Measurements from ENCODE around the gene ASCL4.
"Not testable (repeated sequence)": the region's sequence is repeated elsewhere in the genome, so short reads cannot be mapped to it uniquely, and the experiment has no call there.

ASCL4 gene

DNA sequence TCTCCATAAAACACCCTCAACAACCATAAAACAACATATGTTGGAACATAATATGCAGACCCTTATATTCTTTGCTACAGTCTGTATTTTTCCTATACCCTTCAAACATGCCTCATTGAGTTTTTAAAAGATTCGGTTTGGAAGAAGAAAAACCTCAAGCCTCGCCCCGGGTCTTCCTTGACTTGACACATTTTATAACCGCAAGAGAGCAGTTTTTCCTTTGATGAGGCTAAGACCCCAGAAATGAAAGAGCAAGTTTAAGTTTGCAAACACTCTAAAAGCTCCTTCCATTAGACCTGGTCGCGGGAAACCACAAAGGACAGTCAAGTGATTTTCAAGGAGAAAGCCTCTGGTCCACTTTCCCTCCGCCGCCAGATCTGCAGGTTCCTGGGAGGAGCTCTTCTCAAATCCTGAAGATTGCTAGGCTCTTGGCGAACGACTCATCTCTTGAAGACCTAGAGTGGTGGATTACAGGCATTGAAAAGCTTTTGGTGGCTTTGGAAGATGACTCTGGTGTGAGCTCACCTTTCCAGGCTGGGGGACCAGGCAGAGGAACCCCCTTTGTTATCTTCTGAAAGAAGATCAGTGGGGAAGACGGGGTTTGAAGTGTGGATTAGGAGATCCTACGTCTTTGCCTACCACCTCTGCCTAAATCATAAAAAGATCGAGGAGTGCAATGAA is at the start of gene ASCL4:
TSS of gene ASCL4 (plus strand) at position 356 of the 681 bp plus-strand sequence. CDS start 515 bp downstream, outside the sequence.
- no peak for DNase-seq (ENCODE audit: low read depth in 3 of 3)

DNA sequence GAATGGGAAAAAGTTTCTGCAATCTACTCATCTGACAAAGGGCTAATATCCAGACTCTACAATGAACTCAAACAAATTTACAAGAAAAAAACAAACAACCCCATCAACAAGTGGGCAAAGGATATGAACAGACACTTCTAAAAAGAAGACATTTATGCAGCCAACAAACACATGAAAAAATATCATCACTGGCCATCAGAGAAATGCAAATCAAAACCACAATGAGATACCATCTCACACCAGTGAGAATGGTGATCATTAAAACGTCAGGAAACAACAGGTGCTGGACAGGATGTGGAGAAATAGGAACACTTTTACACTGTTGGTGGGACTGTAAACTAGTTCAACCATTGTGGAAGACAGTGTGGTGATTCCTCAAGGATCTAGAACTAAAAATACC is 47.2 kb upstream of the ASCL4 start:
- DNase-seq (ENCODE audit: low read depth in 3 of 3): not testable (repeated sequence)

DNA sequence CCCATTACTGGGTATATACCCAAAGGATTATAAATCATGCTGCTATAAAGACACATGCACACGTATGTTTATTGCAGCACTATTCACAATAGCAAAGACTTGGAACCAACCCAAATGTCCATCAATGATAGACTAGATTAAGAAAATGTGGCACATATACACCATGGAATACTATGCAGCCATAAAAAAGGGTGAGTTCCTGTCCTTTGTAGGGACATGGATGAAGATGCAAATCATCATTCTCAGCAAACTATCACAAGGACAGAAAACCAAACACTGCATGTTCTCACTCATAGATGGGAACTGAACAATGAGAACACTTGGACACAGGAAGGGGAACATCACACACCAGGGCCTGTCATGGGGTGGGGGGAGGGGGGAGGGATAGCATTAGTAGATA is 46.8 kb upstream of the ASCL4 start:
- DNase-seq (ENCODE audit: low read depth in 3 of 3): not testable (repeated sequence)

DNA sequence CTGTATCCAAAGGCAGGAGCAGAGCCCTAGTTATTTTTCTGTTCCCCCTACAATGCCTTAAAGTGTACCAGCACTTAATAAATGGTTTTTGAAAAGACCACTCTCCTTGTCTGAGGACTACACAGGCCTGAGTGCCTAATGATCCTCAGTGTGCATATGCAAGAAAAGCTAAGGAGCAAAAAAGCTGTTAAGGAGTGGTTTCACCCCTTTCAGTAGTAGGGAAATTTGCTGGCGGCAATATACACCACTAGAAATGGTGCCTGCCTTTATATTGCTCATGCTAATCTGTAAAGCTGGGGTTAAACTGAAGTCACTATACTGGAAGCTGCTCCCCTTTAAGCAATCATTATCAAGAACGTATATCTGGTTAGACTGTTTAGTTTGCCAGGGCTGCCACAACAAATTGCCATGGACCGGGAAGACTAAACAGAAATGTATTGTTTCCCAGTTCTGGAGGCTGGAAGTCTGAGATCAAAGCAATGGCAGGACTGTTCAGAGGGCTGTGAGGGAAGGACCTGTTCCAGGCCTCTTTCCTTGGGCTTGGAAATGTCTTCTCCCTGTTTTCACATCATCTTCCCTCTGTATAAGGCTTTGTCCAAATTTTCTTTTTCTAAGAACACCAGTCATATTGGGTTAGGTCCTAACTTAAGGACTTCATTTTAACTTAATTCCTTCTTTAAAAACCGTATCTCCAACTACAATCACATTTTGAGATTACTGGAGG is 43.7 kb upstream of the ASCL4 start:
- no peak for DNase-seq (ENCODE audit: low read depth in 3 of 3)

- DNase-seq (ENCODE audit: low read depth in 3 of 3): no peak
These were observed 43.1 kb upstream of the ASCL4 start for GRCh38 chr12:107731366-107731765.

GRCh38 chr12:107732365-107732764 is 42.1 kb upstream of the ASCL4 start:
- no peak for DNase-seq (ENCODE audit: low read depth in 3 of 3)

- DNase-seq (ENCODE audit: low read depth in 3 of 3): no peak
These were observed 40.4 kb upstream of the ASCL4 start for GRCh38 chr12:107734139-107734538.

- DNase-seq (ENCODE audit: low read depth in 3 of 3): no peak
These were observed 38.7 kb upstream of the ASCL4 start for GRCh38 chr12:107735763-107736162.

DNA sequence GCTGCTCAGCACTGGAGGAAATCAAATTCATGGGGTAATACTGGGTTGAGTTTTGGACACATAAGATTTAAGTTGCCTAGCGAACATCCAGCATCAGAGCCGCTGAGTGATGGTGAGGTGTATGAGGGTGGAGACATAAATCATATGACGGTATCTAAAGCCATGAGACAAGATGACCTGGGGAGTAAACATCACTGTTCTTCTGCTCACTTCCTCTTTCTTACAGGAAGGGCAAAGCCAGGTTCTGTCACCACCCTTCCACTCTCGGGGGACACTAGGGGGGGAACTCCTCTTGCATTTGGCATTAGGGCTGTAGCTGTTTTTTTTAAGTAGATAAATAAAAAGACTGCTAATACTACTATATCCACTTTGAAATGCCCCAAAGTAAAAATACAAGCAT is 37.6 kb upstream of the ASCL4 start:
- DNase-seq (ENCODE audit: low read depth in 3 of 3): no peak

- no peak for DNase-seq (ENCODE audit: low read depth in 3 of 3)
These were observed 26.0 kb upstream of the ASCL4 start for GRCh38 chr12:107748472-107748871.

GRCh38 chr12:107749083-107749482 is 25.4 kb upstream of the ASCL4 start:
- DNase-seq (ENCODE audit: low read depth in 3 of 3): no peak

GRCh38 chr12:107759410-107759809 is 15.1 kb upstream of the ASCL4 start:
- peak in 2 of 3 donors; percentile 12 to 34 for DNase-seq (ENCODE audit: low read depth in 3 of 3)

GRCh38 chr12:107760207-107760808 is 14.2 kb upstream of the ASCL4 start:
- peak in 1 of 3 donors; percentile 34 for DNase-seq (ENCODE audit: low read depth in 3 of 3)

GRCh38 chr12:107760809-107761501 is 13.5 kb upstream of the ASCL4 start, which contains the start of gene PRDM4:
Gene PRDM4, minus strand, starts transcription at chr12:107761137. Its CDS starts 622 bp downstream, at chr12:107760515.
- DNase-seq (ENCODE audit: low read depth in 3 of 3): peak; percentile 82 to 86 (median 83)

DNA sequence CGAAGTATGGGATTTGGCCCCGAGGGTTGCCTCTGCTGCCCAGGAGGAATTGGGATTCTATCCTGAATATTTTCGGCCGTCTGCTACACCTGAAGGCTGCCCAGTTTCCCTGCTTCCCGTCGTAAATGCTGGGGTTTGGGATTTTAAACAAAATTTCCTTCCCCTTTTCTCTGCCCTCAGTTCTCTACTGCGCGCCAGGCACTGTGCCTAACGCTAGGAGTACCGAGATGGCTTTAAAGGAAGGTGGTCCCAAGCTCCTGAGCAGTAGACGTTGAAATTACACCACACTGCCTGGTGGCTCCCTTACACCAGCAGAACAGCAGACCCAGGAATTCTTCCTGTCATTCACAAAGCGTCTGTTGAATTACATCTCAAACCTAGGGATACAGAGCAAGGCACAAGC is 13.0 kb upstream of the ASCL4 start:
- DNase-seq (ENCODE audit: low read depth in 3 of 3): peak in 1 of 3 donors; percentile 4

DNA sequence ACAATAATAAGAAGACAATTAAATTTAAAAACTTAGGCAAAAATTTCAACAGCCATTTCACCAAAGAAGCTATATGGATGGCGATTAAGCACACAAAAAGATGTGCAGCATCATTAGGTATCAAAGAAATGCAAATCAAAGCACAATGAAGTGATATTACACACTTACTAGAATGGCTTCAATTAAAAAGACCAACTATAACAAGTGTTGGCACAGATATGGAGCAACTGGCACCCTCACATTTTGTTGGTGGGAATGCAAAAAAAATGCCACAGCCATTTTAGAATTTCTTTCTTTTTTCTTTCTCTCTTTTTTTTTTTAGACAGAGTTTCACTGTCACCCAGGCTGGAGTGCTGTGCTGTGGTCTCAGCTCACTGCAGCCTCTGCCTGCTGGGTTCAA is 11.6 kb upstream of the ASCL4 start:
- no peak for DNase-seq (ENCODE audit: low read depth in 3 of 3)

GRCh38 chr12:107764626-107765025 is 9.9 kb upstream of the ASCL4 start:
- no peak for DNase-seq (ENCODE audit: low read depth in 3 of 3)

DNA sequence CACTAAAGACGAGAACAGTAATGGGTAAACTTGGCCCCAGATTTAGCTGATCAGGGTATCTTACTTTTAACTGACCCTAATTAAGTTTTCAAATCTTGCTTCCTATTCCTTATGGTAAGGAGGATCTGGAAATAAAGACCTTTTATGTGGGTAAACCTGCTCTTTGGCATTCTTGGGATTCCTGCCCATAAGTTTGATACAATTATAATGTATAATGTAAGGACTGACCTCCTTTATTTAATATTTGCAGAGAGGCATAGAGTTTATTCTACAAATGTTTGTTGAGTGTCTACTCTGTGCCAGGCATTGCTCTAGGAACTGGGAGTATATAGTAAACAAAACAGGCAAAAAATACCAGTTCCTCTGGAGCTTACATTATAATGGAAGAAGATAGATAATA is 9.2 kb upstream of the ASCL4 start:
- DNase-seq (ENCODE audit: low read depth in 3 of 3): no peak

GRCh38 chr12:107767466-107767865 is 7.0 kb upstream of the ASCL4 start:
- no peak for DNase-seq (ENCODE audit: low read depth in 3 of 3)

DNA sequence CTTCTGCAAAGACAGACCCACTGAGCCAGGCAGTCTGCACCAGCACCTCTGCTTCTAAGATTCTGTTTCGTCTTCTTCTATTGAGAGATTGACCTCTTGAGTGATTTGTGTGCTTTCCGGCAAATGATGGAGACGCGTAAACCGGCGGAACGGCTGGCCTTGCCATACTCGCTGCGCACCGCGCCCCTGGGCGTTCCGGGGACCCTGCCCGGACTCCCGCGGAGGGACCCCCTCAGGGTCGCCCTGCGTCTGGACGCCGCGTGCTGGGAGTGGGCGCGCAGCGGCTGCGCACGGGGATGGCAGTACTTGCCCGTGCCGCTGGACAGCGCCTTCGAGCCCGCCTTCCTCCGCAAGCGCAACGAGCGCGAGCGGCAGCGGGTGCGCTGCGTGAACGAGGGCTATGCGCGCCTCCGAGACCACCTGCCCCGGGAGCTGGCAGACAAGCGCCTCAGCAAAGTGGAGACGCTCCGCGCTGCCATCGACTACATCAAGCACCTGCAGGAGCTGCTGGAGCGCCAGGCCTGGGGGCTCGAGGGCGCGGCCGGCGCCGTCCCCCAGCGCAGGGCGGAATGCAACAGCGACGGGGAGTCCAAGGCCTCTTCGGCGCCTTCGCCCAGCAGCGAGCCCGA is 703 bp downstream of the ASCL4 start:
- peak in 1 of 3 donors; percentile 3 for DNase-seq (ENCODE audit: low read depth in 3 of 3)

DNA sequence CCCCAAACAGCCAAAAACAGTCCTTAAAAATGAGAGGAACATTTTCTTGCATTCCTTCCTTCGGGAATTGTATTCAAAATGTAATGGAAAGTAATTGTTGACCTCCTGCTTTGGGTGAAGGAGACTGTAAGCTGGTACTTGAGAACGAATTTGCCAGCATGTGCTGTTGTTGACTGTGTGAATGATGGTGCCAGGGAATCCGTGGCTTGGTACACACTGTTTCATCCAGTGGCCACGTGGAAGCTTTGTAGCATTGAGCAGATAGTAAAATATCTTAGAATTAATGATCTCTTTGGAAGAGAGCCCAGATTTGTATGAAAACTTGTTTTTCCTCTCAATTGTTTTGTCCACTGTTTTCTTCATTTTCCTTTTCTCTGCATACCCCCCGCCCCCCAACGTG is 1.7 kb downstream of the ASCL4 start:
- DNase-seq (ENCODE audit: low read depth in 3 of 3): no peak
